H7 (cell line): ENCODE measurements around the gene SEMA4C. TPM values are rescaled to one million over a fixed set of nuclear protein-coding genes. Genes with fewer than 3 reads are reported as not detected.

Experiments
- DNase-seq: peaks from one replicate; pipeline ENCODE4 v3.0.0; 2012
- H3K27me3 ChIP-seq: 2 replicates; pipeline ENCODE4 v1.6.0; 2011; ENCODE audit warnings: mild to moderate bottlenecking, low read length; ENCODE audit not compliant: control insufficient read depth, insufficient read depth
- H3K36me3 ChIP-seq: replicated peaks from 2 replicates; pipeline ENCODE4 v1.5.1; 2011; ENCODE audit warnings: low read length; ENCODE audit not compliant: control insufficient read depth, insufficient read depth
- H3K4me3 ChIP-seq: 2 replicates; pipeline ENCODE4 v1.5.1; 2011; ENCODE audit warnings: low read depth, mild to moderate bottlenecking, control low read depth, low read length, moderate library complexity; ENCODE audit not compliant: insufficient read depth
- total RNA-seq: library from RNA; depleted of rRNA; stranded (reverse); fragments of >200 nt; shearing (Covaris generic); gene quantifications from 2 replicates; pipeline ENCODE4 v1.2.3, GENCODE V29; 2014

Gene SEMA4C
- total RNA-seq, 1 experiment from 2014 or later = 100 TPM

DNA sequence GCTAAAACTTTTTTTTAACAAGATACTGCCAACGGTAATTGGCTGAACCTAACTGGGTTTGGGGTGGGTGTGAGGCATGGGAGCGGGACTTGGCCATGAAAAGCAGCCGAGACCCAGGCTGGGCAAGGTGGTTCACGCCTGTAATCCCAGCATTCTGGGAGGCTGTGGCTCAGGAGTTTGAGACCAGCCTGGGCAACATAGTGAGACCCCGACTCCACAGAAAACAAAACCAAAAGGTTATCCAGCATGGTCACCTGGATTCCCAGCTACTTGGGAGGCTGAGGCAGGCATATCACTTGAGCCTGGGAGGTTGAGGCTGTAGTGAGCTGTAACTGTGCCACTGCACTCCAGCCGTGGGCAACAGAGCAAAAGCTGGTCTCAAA is 11.0 kb upstream of the SEMA4C start:
- no peaks in the 10 kb centered on the region for H3K36me3 ChIP-seq
- DNase-seq = no peak
- no peak overlapping the region for H3K4me3 ChIP-seq

DNA sequence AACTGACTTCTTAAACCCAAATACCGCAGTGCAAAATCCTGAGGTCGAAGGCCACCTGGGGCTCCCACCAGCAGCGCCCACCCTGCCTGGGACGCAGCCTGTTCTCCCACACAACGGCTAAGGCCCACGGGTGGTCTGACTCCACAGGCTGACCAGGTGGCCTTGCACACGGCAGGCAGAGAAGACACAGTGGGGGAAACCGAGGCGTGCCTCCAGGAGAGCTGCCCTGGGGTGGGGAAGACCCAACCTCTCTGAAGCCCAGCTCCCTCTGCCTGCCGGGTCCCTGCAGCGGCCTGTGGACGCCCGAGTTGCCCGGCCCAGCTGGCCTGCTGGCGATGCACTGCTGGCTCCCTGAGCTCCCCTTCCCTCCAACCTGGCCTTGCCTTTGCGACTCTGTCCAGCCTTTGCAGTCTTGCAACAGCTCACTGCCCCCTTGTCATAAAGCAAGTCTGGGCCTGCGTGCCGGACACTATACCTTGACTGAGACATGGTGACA is 9.7 kb upstream of the SEMA4C start:
- Histone ChIP-seq H3K36me3 (no peaks in the 10 kb centered on the region), H3K27me3 (peaks cover 4% of the 10 kb centered on the region; the same call in 1 of the 2 replicates), H3K4me3 (no peak overlapping the region)
- DNase-seq = no peak

More for the DNA sequence above, 11.0 kb upstream of the SEMA4C start:
- H3K27me3 ChIP-seq = peaks cover 4% of the 10 kb centered on the region; the same call in 1 of the 2 replicates

DNA sequence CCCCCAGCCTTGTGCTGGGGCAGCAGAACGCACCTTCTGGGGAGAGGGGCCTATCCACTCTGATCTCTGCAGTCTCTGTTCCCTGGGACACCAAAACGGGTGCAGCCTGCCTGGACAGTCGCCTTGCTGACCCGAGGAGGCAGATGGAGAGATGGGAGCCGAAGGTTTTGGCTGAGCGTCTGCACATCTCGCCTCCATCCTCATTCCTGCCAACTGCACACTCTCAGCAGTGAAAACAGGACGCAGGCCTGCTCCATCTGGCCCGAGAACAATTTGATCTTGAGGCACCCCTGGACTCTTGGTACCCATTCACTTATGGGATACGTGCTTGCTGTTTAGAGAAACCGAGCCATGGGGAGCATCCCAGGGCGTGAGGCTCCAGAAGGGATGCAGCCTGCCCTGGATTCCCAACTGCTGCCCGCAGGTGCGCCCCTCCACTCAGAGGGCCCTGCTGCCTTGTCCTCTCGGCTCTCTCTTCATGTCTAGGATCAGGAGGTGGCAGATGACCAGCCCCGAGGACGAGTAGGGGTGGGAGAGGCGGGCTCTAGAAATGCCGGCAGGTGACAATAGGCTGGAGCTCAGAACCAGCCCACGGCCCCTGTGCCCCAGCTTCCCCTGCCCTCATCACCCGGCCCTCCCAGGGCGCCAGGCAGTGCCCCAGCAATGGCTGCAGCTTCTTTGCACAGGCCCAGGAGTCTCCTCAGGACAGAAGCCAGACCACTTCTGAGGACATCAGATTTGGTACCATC is 9.1 kb upstream of the SEMA4C start:
- peaks cover 4% of the 10 kb centered on the region; the same call in 1 of the 2 replicates for H3K27me3 ChIP-seq
- DNase-seq = no peak
- H3K36me3 ChIP-seq = no peaks in the 10 kb centered on the region
- H3K4me3 ChIP-seq = no peak overlapping the region

DNA sequence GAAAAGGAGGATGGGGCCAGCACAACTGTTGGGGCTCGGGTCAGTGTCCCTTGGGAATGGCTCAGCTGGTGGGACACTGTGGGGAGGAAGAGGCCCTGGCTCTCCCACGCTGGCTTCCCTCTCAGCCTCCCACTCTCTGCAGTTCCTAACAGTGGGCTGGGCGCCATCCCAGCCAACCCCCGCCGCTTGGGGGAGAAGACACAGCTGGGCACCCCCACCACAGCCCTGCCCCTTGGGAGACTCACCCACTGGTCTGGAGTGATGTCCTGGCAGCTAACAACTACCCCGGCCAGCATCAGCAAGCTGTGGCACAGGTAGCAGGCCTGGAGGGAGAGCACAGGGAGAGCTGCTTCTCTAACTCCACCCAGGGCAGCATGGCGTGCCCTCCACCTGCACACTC is 8.3 kb upstream of the SEMA4C start:
- H3K27me3 ChIP-seq = peaks cover 4% of the 10 kb centered on the region; the same call in 1 of the 2 replicates
- no peak for DNase-seq
- H3K36me3 ChIP-seq = no peaks in the 10 kb centered on the region
- no peak overlapping the region for H3K4me3 ChIP-seq

DNA sequence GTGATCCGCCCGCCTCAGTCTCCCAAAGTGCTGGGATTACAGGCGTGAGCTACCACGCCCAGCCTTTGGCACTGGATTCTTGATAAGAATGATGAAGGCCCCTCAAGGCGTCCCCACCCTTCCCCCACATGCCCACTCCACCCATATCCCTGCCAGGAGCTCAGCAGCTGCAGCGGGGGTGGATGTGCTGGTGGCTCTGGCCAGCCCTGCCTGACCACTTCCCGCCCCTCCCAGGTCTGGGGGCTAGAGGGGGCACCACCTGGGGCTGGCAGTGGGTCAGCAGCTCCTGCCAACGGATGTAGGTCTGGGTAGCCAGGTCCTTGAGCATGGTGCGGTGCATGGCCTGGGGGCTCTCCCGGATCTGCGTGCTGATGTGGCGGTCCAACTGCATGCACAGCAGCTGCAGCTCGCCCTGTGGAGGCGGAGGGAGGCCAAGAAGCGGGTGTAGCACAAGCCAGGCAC is 7.8 kb upstream of the SEMA4C start:
- no peak for DNase-seq
- Histone ChIP-seq H3K27me3 (peaks cover 2% of the 10 kb centered on the region; the same call in 1 of the 2 replicates), H3K4me3 (no peak overlapping the region), H3K36me3 (no peaks in the 10 kb centered on the region)

DNA sequence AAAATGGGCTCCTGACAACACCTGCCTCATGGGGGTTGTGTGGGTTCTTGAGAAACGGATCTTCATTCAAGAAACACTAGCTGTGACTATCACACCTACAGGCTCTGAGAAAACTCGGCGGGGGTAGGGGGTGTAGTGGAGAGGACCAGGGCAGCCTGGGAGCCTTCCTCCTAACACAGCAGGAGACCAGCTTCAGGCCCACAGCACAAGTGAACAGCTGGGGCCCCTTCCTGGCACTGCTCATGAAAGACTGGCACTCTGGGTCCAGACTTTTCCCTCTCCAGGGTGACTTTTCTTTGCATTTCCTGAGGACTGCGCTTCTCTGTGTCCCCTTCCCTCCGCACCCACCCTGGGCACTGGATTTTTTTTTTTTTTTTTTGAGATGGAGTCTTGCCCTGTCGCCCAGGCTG is 7.2 kb upstream of the SEMA4C start:
- no peaks in the 10 kb centered on the region for H3K36me3 ChIP-seq
- no peaks in the 10 kb centered on the region for H3K27me3 ChIP-seq
- no peak for DNase-seq
- H3K4me3 ChIP-seq = no peak overlapping the region

DNA sequence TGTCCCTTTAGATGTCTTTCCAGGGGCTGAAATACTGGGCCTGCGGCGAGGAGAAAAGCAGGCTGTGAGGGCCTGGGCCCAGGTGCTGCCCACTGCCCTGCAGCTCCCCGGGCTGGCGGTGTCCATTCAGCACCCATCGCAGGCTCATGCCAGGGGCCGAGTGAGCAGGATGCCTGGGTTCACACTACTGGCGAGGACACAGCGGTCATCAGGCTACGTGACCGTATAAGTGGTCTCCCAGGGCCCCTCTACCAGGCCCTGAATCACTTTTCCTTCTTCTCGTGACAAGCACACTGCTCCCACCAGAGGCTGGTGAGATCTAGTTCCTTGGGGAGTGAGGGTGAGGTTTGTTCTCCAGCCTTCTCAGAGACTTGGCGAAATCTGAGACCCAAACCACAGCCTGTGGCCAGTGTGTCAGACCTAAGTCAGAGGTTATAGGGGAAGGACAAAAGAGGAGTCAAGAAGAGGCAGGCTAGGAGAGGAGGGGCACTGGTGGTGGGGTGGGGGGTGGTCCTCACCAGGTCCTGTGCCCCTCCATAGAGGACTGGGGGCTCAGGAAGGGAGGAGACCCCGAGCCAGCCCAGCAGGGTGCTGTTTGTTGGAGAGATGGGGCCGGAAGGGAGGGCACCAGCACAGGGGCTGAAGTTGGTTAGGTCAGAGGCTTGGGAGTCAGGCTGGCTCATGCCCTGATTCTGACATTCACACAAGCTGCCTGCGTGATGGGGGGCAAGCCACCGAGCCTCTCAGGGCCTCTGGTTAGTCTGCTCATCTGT is 6.6 kb upstream of the SEMA4C start:
- Histone ChIP-seq H3K4me3 (no peak overlapping the region), H3K36me3 (no peaks in the 10 kb centered on the region), H3K27me3 (no peaks in the 10 kb centered on the region)
- DNase-seq = no peak

DNA sequence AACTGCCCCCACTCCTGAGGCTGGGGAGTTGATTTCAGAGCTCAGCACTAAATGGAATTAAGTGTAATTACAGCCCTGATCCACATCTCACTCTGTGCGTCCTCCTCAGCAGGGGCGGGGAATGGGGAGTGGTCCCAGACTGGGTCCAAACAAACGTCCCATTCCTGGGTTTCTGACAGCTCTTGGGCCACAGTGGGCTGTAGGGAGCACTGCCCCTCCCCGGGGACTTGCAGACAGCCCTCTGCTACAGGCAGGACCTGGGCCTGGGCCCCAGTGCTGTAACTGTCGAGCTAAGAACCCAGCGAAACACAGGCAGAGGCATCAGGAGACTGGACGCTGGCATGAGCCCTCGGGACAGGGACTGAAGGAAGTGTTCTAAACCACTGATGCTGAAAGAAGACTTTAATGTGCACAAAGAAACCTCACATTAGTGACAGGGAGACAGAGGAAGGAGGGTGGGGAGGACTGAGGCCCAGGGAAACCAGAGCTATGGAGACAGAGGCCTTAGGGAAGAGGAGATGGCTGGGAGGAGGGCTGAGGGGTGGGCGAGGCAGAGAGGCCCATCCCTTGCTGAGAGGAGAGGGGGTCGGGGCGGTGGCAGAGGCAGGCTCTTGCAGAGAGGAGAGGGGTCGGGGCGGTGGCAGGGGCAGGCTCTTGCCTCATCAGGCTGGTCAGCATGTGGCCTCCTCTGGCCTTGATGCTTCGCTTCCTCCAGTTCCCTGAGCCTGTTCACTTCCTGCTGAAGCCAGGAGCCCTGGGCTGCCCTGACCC is 5.8 kb upstream of the SEMA4C start:
- H3K27me3 ChIP-seq = peaks cover under 1% of the 10 kb centered on the region; the same call in 1 of the 2 replicates
- DNase-seq = peak; percentile 88
- no peaks in the 10 kb centered on the region for H3K36me3 ChIP-seq
- H3K4me3 ChIP-seq = no peak overlapping the region

DNA sequence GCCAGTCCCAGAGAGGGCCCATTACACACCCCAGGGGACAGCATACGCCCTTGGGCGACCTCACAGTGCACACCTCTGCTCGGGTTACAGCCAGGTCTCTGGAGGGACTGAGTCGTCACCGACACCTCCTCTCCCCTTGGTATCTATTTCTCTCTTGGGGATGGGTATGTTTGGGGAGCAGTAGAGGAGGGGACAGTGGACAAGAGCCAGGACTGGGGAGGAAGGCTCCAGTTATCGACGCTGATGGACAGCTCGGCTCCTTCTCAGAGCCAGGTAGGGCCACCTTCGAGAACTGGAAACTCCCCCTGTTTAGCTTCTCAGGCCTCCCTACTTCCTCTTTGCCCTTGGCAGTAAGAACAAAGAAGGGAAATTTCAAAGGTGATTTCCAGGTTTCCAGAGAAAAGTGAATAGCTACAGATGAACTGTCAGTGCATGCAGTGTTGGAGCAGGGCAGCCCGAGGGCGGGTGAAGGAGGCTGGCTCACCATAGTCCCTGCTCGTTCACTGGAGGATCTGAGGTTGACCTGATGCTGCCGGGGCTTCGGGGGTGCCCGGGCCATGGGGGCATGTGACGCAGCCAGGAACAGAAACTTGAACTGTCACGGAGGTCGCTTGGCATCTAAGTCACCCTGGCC is 4.4 kb upstream of the SEMA4C start:
- H3K4me3 ChIP-seq = no peak overlapping the region
- DNase-seq = no peak
- peaks cover 2% of the 10 kb centered on the region; the same call in 1 of the 2 replicates for H3K27me3 ChIP-seq
- H3K36me3 ChIP-seq = no peaks in the 10 kb centered on the region

DNA sequence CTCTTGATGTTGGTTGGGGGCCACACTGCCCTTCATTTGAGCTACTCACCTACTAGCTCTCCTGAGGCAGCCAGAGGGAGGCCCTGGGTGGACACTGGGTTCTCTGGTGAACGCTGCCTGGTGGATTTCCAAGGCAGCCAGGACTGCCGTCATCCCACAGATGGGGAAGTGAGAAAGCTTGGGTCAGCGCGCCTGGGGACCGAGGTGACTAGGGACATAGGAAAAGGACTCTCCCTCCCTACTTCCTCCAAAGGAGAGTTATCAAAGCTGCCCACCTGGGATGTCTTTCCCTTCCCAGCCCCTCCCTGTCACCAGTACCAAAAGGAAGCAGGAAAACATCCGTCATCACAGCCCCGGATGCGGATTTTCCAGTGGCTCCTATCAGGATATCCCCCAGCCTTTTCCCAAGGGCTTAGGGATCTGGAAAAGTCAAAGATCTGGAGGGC is 3.8 kb upstream of the SEMA4C start:
- no peak for DNase-seq
- H3K4me3 ChIP-seq = no peak overlapping the region
- no peaks in the 10 kb centered on the region for H3K36me3 ChIP-seq
- H3K27me3 ChIP-seq = peaks cover 2% of the 10 kb centered on the region; the same call in 1 of the 2 replicates

DNA sequence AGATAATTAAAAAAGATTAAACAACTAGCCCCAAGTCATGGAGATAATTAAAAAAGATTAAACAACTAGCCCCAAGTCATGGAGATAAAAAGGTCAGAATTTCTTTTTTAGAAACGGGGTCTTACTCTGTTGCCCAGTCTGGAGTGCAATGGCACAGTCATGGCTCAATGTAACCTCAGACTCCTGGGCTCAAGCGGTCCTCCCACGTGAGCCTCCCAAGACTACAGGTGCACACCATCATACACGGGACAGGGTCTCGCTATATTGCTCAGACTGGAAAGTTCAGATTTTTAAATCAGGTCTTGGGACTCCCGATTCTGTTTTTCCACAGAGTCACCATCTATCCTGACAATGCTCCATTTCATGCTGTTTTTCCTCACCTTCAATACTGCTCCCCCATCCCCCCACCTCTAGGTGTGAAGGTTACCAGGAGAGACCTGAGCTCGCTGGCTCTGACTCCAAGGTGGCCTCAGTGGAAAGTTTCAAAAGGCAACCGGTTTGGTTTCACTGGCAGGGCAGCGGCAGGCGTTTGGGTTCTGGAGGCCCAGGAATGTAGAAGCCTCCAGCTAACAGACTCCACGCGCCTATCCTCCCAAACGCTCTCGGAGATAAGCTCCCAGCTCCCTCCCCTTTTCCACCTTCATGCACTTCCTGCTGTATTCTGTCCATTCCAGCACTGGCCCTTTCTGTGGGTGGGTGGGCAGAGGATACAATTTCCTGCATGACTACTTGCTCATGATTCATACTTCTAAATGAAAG is 2.9 kb upstream of the SEMA4C start:
- Histone ChIP-seq H3K27me3 (peaks cover 2% of the 10 kb centered on the region; the same call in 1 of the 2 replicates), H3K4me3 (no peak overlapping the region), H3K36me3 (no peaks in the 10 kb centered on the region)
- DNase-seq = no peak

DNA sequence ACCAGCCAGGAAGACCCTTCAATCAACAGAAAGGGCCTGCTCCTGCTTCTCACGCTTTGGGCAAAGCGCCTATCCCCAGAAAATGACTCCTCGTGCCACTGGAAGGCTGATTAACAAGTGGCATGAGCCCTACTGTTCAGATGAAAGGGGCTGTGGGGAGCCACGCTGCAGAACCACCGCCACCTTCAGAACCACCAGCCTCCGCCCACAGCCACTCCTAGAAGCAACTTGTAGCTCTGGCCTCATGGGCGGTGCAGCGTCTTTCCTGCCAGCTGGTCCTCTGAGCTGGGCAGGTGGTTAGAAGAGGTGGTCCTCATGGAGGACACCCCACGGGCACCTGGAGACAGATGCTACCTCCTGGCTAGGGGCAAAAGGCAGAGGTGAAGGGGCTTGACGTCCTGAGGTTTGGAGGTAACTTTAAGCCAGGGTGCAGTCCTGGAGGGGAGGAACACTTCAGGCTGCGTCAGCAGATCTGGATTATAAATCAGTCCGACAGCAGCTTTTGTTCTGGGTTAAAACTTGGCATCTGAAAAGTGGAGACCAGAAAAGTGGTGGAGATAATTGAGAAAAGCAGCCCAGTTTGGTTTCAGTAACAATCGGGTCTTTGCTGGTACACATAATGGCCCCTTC is 861 bp upstream of the SEMA4C start:
- Histone ChIP-seq H3K4me3 (peak overlapping the region; percentile 95), H3K36me3 (peaks cover 18% of the 10 kb centered on the region), H3K27me3 (peaks cover 2% of the 10 kb centered on the region; the same call in 1 of the 2 replicates)
- no peak for DNase-seq

DNA sequence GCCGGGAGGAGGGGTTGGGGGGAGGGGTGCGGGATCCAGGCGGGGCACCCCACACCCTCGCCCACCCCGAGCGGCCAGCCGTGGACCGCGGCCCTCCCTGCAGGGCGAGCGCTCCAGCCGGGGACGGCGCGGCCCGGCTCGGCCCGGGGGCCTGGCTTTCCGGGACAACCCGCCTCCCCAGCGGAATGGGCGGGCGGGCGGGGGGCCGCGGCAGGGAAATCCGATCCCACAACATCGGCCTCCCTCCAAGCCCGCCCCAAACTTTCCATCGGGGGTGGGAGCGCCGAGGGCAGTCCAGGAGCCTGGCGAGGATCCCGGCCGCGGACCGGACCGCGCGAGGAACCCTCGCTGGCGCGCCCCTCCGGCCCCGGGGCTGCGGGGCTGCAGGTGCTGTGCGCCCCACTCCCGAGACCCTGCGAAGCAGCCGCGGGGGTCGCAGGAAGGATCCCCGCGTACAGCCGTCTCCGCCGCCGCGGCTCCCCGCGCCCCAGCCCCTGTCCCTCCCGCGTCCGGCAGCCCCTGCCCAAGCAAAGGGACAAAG is 529 bp downstream of the SEMA4C start:
- peak; percentile 93 for DNase-seq
- H3K27me3 ChIP-seq = peaks cover 2% of the 10 kb centered on the region; the same call in 1 of the 2 replicates
- peak overlapping the region; percentile 95 for H3K4me3 ChIP-seq
- peaks cover 32% of the 10 kb centered on the region for H3K36me3 ChIP-seq
